Ovary (tissue), 9 donors: Measurements from ENCODE around the gene KDM4E. TPM values are rescaled to one million over a fixed set of nuclear protein-coding genes. Genes with fewer than 3 reads are reported as not detected.
A peak's percentile ranks its signal among the peaks of the same experiment; 100 is the strongest.

ENCODE experiments used
- DNase-seq, 5 donors: peaks; one replicate each; pipeline ENCODE4 v3.0.0-alpha.2; 2019 to 2020
- H3K27ac ChIP-seq, 2 donors: fragments of 200-600 bp; one replicate each; pipeline versions ENCODE4 v1.5.1 to v1.8.0; 2019 to 2022
- H3K27me3 ChIP-seq: fragments of 200-600 bp; one replicate; pipeline ENCODE4 v1.8.0; 2022
- H3K36me3 ChIP-seq: fragments of 200-600 bp; sonication (generic); one replicate; pipeline ENCODE4 v1.5.1; 2019
- H3K4me1 ChIP-seq: one replicate; pipeline ENCODE4 v1.8.1; 2013; ENCODE audit warnings: mild to moderate bottlenecking, moderate library complexity; ENCODE audit not compliant: insufficient read depth
- H3K4me3 ChIP-seq: fragments of 200-600 bp; sonication (generic); one replicate; pipeline ENCODE4 v1.5.1; 2017
- H3K9me3 ChIP-seq, 2 donors: fragments of 200-600 bp in 1 of 2; sonication (generic) in 1 of 2; one replicate each; pipeline versions ENCODE4 v1.5.1 to v1.8.1; 2013 to 2019; ENCODE audit warnings: mild to moderate bottlenecking in 1 of 2, moderate library complexity in 1 of 2
- EP300 ChIP-seq: sonication (generic); formaldehyde crosslinking; IDR thresholded peaks from one replicate; pipeline ENCODE4 v1.6.1; 2017; ENCODE audit warnings: antibody characterized with exemption
- POLR2A ChIP-seq: fragments of 450-650 bp; IDR thresholded peaks from one replicate; pipeline ENCODE4 v1.6.1; 2017; ENCODE audit warnings: antibody characterized with exemption, mild to moderate bottlenecking, moderate library complexity
- WGBS, 3 donors: extraction: QIAGEN DNeasy Blood & Tissue Kit in 1 of 3; methylation state at CpG; one replicate each; pipeline versions ENCODE4 v1.1.5 to v1.1.7; 2013 to 2017; 5-methylcytosine and 5-hydroxymethylcytosine counted together
- intact Hi-C, 4 donors: fragments of 100-400 bp; cut with DNase I; formaldehyde crosslinking; loops; one replicate each; pipeline versions ENCODE4 v1.11.0 to v1.15.1; 2022 to 2023
- polyA plus RNA-seq, 2 donors: library from polyadenylated mRNA; stranded (reverse); fragments of 200-250 nt in 1 of 2; fragments of 350-450 nt in 1 of 2; fragmentation: Illumina TruSeq in 1 of 2; extraction: RNeasy Lipid Tissue Mini Kit (QIAGEN cat#74804) in 1 of 2; gene quantifications; one replicate each; pipeline ENCODE4 v1.2.3, GENCODE V29; 2013 to 2014
- total RNA-seq, 7 donors: library from RNA; depleted of rRNA in 2 of 7; stranded (reverse); fragments of >200 nt in 2 of 7; fragmentation: NEBNext Ultra II Directional in 3 of 7; extraction: Animal tissue kit (Norgen Biotek cat#: 25700) in 3 of 7; gene quantifications; one replicate each; pipeline versions ENCODE4 v1.1.0 to v1.2.4, GENCODE V29; 2016 to 2023
- TF ChIP-seq, protein P1 (sequence below), 3 donors: fragments of 450-650 bp in 2 of 3; fragments of 200-600 bp in 1 of 3; IDR thresholded peaks; one replicate each; pipeline versions ENCODE4 v1.5.1 to v1.8.0; 2016 to 2022; ENCODE audit warnings: antibody characterized with exemption in 3 of 3, mild to moderate bottlenecking in 1 of 3
- donor health status: DM: no; HTN: no; CAD: no; lungs with moderate emphysema.
- donor health status: DM: no; HTN: no; CAD: no.
- donor health status: Bipolar disorder and iron deficiency.
- donor health status: DM: yes; HTN: yes; CAD: no.
- donor health status: DM: no; HTN: no; CAD: no.
- donor health status: DM: yes; HTN: yes; CAD: no.

KDM4E gene
- total and polyA plus RNA-seq, 9 donors = not detected

DNA sequence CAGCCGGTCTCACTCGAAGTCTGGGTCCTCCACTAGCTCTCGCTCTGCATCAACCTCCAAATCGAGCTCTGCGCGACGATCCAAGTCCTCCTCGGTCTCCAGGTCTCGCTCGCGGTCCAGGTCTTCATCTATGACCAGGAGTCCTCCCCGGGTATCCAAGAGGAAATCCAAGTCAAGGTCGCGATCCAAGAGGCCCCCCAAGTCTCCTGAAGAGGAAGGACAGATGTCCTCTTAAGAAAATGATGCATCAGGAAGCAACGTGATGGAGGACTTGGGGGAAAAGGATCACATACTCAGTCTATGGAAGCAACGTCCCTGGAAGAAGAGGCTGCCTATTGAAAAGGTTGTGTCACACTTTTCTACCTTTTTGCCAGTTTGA, 42.8 kb downstream of the KDM4E start:
- intact Hi-C loops = loop anchor here (1.0 to 10.0 kb wide), 5 partner anchors 77 to 639 kb away; no protein-coding TSS in a partner anchor
- 0 to 1% (median 0%) methylated on average over 16 of the region's 16 CpGs for WGBS, 3 donors
- peak in 1 of 5 donors; percentile 69 for DNase-seq

DNA sequence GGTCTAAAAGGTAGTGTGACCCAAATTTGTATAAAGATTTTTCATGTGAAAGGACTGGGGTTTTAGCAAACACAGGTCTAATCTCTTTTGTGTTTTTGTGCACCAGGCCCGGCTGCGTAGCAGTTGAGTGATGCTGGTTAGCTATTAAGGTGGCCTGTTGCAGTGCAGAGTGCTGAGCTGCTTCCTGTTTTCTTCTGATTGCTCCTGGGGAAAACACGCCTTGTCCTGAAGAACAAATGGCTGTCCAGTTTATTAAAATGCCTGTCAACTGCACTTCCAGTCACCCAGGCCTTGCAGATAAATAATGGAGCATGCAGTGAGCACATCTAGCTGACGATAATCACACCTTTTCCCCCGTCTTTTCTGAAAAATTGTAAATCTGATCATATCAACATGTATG, 43.5 kb downstream of the KDM4E start:
- intact Hi-C loops = loop anchor here (2.0 to 10.0 kb wide), 4 partner anchors 76 to 639 kb away; no protein-coding TSS in a partner anchor
- peak overlapping the region in 1 of 2 donors; percentile 99 for H3K27ac ChIP-seq

More for the DNA sequence above, 42.8 kb downstream of the KDM4E start:
- Histone ChIP-seq H3K4me1 (peaks cover 2% of the 10 kb centered on the region), H3K36me3 (no peaks in the 10 kb centered on the region), H3K9me3 (no peaks in the 10 kb centered on the region), H3K27ac (peak overlapping the region; percentile 98 to 99), H3K4me3 (peak overlapping the region; percentile 71), H3K27me3 (no peaks in the 10 kb centered on the region)
- TF ChIP-seq POLR2A (no peak), EP300 (no peak)
- TF ChIP-seq, protein P1, sequence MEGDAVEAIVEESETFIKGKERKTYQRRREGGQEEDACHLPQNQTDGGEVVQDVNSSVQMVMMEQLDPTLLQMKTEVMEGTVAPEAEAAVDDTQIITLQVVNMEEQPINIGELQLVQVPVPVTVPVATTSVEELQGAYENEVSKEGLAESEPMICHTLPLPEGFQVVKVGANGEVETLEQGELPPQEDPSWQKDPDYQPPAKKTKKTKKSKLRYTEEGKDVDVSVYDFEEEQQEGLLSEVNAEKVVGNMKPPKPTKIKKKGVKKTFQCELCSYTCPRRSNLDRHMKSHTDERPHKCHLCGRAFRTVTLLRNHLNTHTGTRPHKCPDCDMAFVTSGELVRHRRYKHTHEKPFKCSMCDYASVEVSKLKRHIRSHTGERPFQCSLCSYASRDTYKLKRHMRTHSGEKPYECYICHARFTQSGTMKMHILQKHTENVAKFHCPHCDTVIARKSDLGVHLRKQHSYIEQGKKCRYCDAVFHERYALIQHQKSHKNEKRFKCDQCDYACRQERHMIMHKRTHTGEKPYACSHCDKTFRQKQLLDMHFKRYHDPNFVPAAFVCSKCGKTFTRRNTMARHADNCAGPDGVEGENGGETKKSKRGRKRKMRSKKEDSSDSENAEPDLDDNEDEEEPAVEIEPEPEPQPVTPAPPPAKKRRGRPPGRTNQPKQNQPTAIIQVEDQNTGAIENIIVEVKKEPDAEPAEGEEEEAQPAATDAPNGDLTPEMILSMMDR (IDR thresholded peaks at IDR 0.05) = no peak

DNA sequence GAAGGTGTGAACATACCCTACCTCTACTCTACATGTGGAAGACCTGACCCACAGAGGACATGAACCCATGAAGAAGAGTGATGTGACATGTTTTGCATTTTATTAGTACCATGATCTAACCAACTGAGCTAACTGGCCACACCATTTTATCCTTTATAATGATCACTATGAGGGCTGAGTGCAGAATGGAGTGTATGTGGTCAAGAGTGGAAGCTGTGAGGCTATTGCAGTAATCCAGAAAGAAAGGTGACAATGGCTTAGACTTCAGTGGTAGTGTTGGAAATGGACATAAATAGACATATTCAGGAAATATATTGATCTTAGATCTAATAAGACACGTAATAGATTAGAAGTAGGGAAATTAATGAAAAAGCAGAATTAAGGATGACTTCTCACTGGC, 45.4 kb downstream of the KDM4E start:
- Histone ChIP-seq H3K4me1 (peaks cover 12% of the 10 kb centered on the region), H3K4me3 (no peak overlapping the region), H3K36me3 (no peaks in the 10 kb centered on the region), H3K27me3 (no peaks in the 10 kb centered on the region), H3K27ac (no peak overlapping the region), H3K9me3 (no peaks in the 10 kb centered on the region)
- 96% methylated on average over 1 of the region's 1 CpG for WGBS, 3 donors
- TF ChIP-seq EP300 (no peak), POLR2A (no peak)
- TF ChIP-seq, protein P1 (IDR thresholded peaks at IDR 0.05) = no peak
- no peak for DNase-seq
- intact Hi-C loops = loop anchor here in 2 of 4 donors (10.0 kb wide), 1 partner anchor 694 kb away; no protein-coding TSS in a partner anchor

More for the DNA sequence above, 43.5 kb downstream of the KDM4E start:
- Histone ChIP-seq H3K27me3 (no peaks in the 10 kb centered on the region), H3K9me3 (no peaks in the 10 kb centered on the region), H3K4me1 (peaks cover 3% of the 10 kb centered on the region), H3K36me3 (no peaks in the 10 kb centered on the region), H3K4me3 (peak overlapping the region; percentile 71)
- peak; percentile 75 to 86 (median 77) for DNase-seq
- 1 to 2% (median 2%) methylated on average over 5 of the region's 5 CpGs for WGBS, 3 donors
- TF ChIP-seq POLR2A = peak; percentile 75
- TF ChIP-seq, protein P1 (IDR thresholded peaks at IDR 0.05) = no peak

DNA sequence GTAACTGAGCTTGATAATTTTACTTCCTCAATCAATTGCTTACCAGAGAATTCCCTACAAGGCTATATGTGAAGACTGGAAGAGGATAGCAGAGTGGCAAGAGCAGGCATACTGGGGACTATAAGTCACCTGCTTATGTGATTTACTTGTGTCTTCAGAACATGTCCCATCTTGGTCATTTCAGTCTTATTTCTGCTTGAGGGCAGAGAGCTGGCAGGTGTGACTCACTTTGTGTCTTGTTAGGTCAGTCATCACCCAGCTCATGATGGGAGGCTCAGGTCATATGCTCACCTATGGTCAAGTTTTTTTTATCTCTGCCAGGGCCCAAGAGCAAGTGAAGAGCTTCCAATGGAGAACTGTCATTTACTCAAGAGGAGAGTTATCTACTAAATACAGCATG, 47.9 kb downstream of the KDM4E start:
- Histone ChIP-seq H3K36me3 (no peaks in the 10 kb centered on the region), H3K4me3 (no peak overlapping the region), H3K27ac (no peak overlapping the region), H3K4me1 (peaks cover 18% of the 10 kb centered on the region), H3K9me3 (no peaks in the 10 kb centered on the region), H3K27me3 (no peaks in the 10 kb centered on the region)
- intact Hi-C loops = loop anchor here in 2 of 4 donors (10.0 kb wide), 1 partner anchor 692 kb away; no protein-coding TSS in a partner anchor
- TF ChIP-seq, protein P1 (IDR thresholded peaks at IDR 0.05) = no peak
- TF ChIP-seq EP300 (no peak), POLR2A (no peak)
- DNase-seq = no peak
